Natural killer cell (primary cell): ENCODE results near the gene COA5. TPM values are rescaled to one million over a fixed set of nuclear protein-coding genes. Genes with fewer than 3 reads are reported as not detected.

ENCODE experiments used
- ATAC-seq, 3 donors: fragments of 150-1000 bp in 2 of 3; fragments of 200-7000 bp in 1 of 3; cut with Tn5 transposase; 1 replicate in 1 of 3; 2 replicates in 2 of 3; pipeline ENCODE4 v1.10.0; 2021; ENCODE audit warnings: mild to moderate bottlenecking in 2 of 3, moderate library complexity in 2 of 3
- DNase-seq, 2 donors: peaks; one replicate each; pipeline versions ENCODE4 v3.0.0 to v3.0.0-alpha.2; 2013 to 2021; ENCODE audit warnings: mixed read lengths in 1 of 2
- H3K27ac ChIP-seq: one replicate; pipeline ENCODE4 v1.5.1; 2013; ENCODE audit warnings: mild to moderate bottlenecking, low read length
- H3K27me3 ChIP-seq: one replicate; pipeline ENCODE4 v1.6.1; 2013; ENCODE audit warnings: low read length; ENCODE audit not compliant: control insufficient read depth, insufficient read depth
- H3K36me3 ChIP-seq: one replicate; pipeline ENCODE4 v1.6.1; 2013; ENCODE audit warnings: low read length; ENCODE audit not compliant: control insufficient read depth, insufficient read depth
- H3K4me1 ChIP-seq: one replicate; pipeline ENCODE4 v1.6.1; 2013; ENCODE audit warnings: low read length; ENCODE audit not compliant: control insufficient read depth, insufficient read depth
- H3K4me3 ChIP-seq: one replicate; pipeline ENCODE4 v1.5.1; 2013; ENCODE audit warnings: low read length
- H3K9me3 ChIP-seq: one replicate; pipeline ENCODE4 v1.6.1; 2013; ENCODE audit warnings: low read length; ENCODE audit not compliant: control insufficient read depth, insufficient read depth
- H3K27ac Mint-ChIP-seq, 2 donors: one replicate each; pipeline ENCODE4 v1.8.0; 2022; ENCODE audit warnings: mild to moderate bottlenecking in 2 of 2, mixed read lengths in 2 of 2, moderate library complexity in 1 of 2
- H3K27me3 Mint-ChIP-seq, 2 donors: one replicate each; pipeline ENCODE4 v1.8.0; 2022; ENCODE audit warnings: low read depth in 2 of 2, mixed read lengths in 2 of 2
- H3K36me3 Mint-ChIP-seq: one replicate; pipeline ENCODE4 v1.8.0; 2022; ENCODE audit warnings: mixed read lengths
- H3K4me1 Mint-ChIP-seq, 2 donors: one replicate each; pipeline ENCODE4 v1.8.0; 2022; ENCODE audit warnings: mixed read lengths in 2 of 2
- H3K4me3 Mint-ChIP-seq: one replicate; pipeline ENCODE4 v1.8.0; 2022; ENCODE audit warnings: mild to moderate bottlenecking, moderate library complexity, mixed read lengths
- H3K9me3 Mint-ChIP-seq, 2 donors: one replicate each; pipeline ENCODE4 v1.8.0; 2022; ENCODE audit warnings: mixed read lengths in 2 of 2
- CTCF ChIP-seq: fragments of 200-600 bp; IDR thresholded peaks from one replicate; pipeline ENCODE4 v1.8.0; 2022; ENCODE audit warnings: antibody characterized with exemption
- WGBS: methylation state at CpG from one replicate; pipeline ENCODE4 v1.1.7; 2013; ENCODE audit warnings: missing lambda C conversion rate; ENCODE audit not compliant: insufficient coverage; 5-methylcytosine and 5-hydroxymethylcytosine counted together
- intact Hi-C: fragments of 100-400 bp; cut with micrococcal nuclease; formaldehyde crosslinking; loops from one replicate; pipeline ENCODE4 v1.14.2; 2022
- total RNA-seq, 4 donors: library from RNA; stranded (reverse); fragments of 120-200 nt in 1 of 4; gene quantifications; one replicate each; pipeline versions ENCODE4 v1.2.3 to v1.2.4, GENCODE V29; 2013 to 2022

COA5 gene
- total RNA-seq, 3 donors from 2014 or later (not counting 1 experiment from before 2014, with no cell fraction given), result 27.4 to 39.6 (median 36.1) TPM

GRCh38 chr2:98607104-98607503 is 1.2 kb downstream of the COA5 start:
- Mint-ChIP-seq H3K4me3 (peak overlapping the region; percentile 97), H3K9me3 (no peaks in the 10 kb centered on the region), H3K27ac (peak overlapping the region; percentile 88 to 97), H3K4me1 (peaks cover 62 to 68% of the 10 kb centered on the region in 2 donors), H3K36me3 (no peaks in the 10 kb centered on the region), H3K27me3 (no peaks in the 10 kb centered on the region)
- Histone ChIP-seq H3K27me3 (no peaks in the 10 kb centered on the region), H3K36me3 (peaks cover 26% of the 10 kb centered on the region), H3K4me1 (peaks cover 32% of the 10 kb centered on the region), H3K27ac (no peak overlapping the region), H3K9me3 (no peaks in the 10 kb centered on the region), H3K4me3 (no peak overlapping the region)
- ATAC-seq, result no peak
- TF ChIP-seq CTCF, result no peak
- DNase-seq, result no peak
- WGBS, result 52% methylated on average over 3 of the region's 6 CpGs
- intact Hi-C loops, result no loop called here

GRCh38 chr2:98606431-98606830 is 1.9 kb downstream of the COA5 start:
- no peak for TF ChIP-seq CTCF
- Mint-ChIP-seq H3K9me3 (no peaks in the 10 kb centered on the region), H3K4me3 (no peak overlapping the region), H3K27me3 (no peaks in the 10 kb centered on the region), H3K36me3 (no peaks in the 10 kb centered on the region), H3K4me1 (peaks cover 55 to 65% of the 10 kb centered on the region in 2 donors), H3K27ac (peak overlapping the region; percentile 88 to 97)
- 96% methylated on average over 7 of the region's 7 CpGs for WGBS
- DNase-seq (no peak), ATAC-seq (no peak)
- Histone ChIP-seq H3K27me3 (no peaks in the 10 kb centered on the region), H3K9me3 (no peaks in the 10 kb centered on the region), H3K4me1 (peaks cover 32% of the 10 kb centered on the region), H3K4me3 (no peak overlapping the region), H3K36me3 (peaks cover 29% of the 10 kb centered on the region), H3K27ac (no peak overlapping the region)
- intact Hi-C loops, result no loop called here

- intact Hi-C loops, result no loop called here
- Mint-ChIP-seq H3K27me3 (no peaks in the 10 kb centered on the region), H3K9me3 (no peaks in the 10 kb centered on the region), H3K36me3 (no peaks in the 10 kb centered on the region), H3K27ac (peak overlapping the region; percentile 88 to 97), H3K4me3 (no peak overlapping the region), H3K4me1 (peaks cover 42 to 51% of the 10 kb centered on the region in 2 donors)
- H3K27ac ChIP-seq, result no peak overlapping the region
- peaks cover 24% of the 10 kb centered on the region for H3K36me3 ChIP-seq
- H3K4me1 ChIP-seq, result peaks cover 28% of the 10 kb centered on the region
- no peak for TF ChIP-seq CTCF
- H3K27me3 ChIP-seq, result no peaks in the 10 kb centered on the region
- H3K4me3 ChIP-seq, result no peak overlapping the region
- DNase-seq (no peak), ATAC-seq (no peak)
- H3K9me3 ChIP-seq, result no peaks in the 10 kb centered on the region
- 83% methylated on average over 2 of the region's 3 CpGs for WGBS
These were observed 3.2 kb downstream of the COA5 start for GRCh38 chr2:98605076-98605475.

GRCh38 chr2:98604547-98604946 is 3.8 kb downstream of the COA5 start:
- H3K4me3 Mint-ChIP-seq, result no peak overlapping the region
- H3K27ac Mint-ChIP-seq, result peak overlapping the region; percentile 88 to 97
- H3K4me1 ChIP-seq, result peaks cover 25% of the 10 kb centered on the region
- no peak for ATAC-seq
- no peaks in the 10 kb centered on the region for H3K36me3 Mint-ChIP-seq
- H3K4me3 ChIP-seq, result no peak overlapping the region
- intact Hi-C loops, result no loop called here
- no peaks in the 10 kb centered on the region for H3K27me3 ChIP-seq
- peaks cover 28% of the 10 kb centered on the region for H3K36me3 ChIP-seq
- peaks cover 36 to 46% of the 10 kb centered on the region in 2 donors for H3K4me1 Mint-ChIP-seq
- no peak overlapping the region for H3K27ac ChIP-seq
- H3K9me3 Mint-ChIP-seq, result no peaks in the 10 kb centered on the region
- WGBS, result 72% methylated on average over 2 of the region's 2 CpGs
- no peaks in the 10 kb centered on the region for H3K9me3 ChIP-seq
- no peak for TF ChIP-seq CTCF
- no peaks in the 10 kb centered on the region for H3K27me3 Mint-ChIP-seq
- DNase-seq, result no peak
